Mesendoderm (in vitro differentiated cells): Measurements from ENCODE around the gene IFNK.

Experiments used
- DNase-seq: peaks from one replicate; pipeline ENCODE4 v3.0.0; 2013
- H2AK5ac ChIP-seq: 2 replicates; pipeline ENCODE4 v1.6.1; 2013; ENCODE audit warnings: low read length, inconsistent platforms
- H2BK120ac ChIP-seq: 2 replicates; pipeline ENCODE4 v1.6.1; 2013; ENCODE audit warnings: low read depth, mild to moderate bottlenecking, low read length, moderate library complexity, mixed read lengths
- H2BK15ac ChIP-seq: replicated peaks from 2 replicates; pipeline ENCODE4 v1.6.1; 2013; ENCODE audit warnings: low read depth, mild to moderate bottlenecking, moderate library complexity
- H2BK5ac ChIP-seq: 2 replicates; pipeline ENCODE4 v1.6.1; 2013; ENCODE audit warnings: low read length, inconsistent platforms
- H3K18ac ChIP-seq: 2 replicates; pipeline ENCODE4 v1.6.1; 2013; ENCODE audit warnings: mild to moderate bottlenecking, low read length, mixed read lengths
- H3K23ac ChIP-seq: one replicate; pipeline ENCODE4 v1.6.1; 2013; ENCODE audit warnings: low read length
- H3K27ac ChIP-seq: 2 replicates; pipeline ENCODE4 v1.5.1; 2013; ENCODE audit warnings: low read depth, mild to moderate bottlenecking, inconsistent platforms, low read length, moderate library complexity
- H3K27me3 ChIP-seq: 2 replicates; pipeline ENCODE4 v1.6.1; 2013; ENCODE audit warnings: low read length, control low read depth, mild to moderate bottlenecking, inconsistent platforms; ENCODE audit not compliant: insufficient read depth, poor library complexity
- H3K36me3 ChIP-seq: 2 replicates; pipeline ENCODE4 v1.6.1; 2013; ENCODE audit warnings: low read length, inconsistent platforms; ENCODE audit not compliant: control insufficient read depth, insufficient read depth
- H3K4ac ChIP-seq: one replicate; pipeline ENCODE4 v1.6.1; 2013; ENCODE audit warnings: low read depth, mild to moderate bottlenecking, low read length, moderate library complexity
- H3K4me1 ChIP-seq: 2 replicates; pipeline ENCODE4 v1.6.1; 2013; ENCODE audit warnings: low read depth, low read length, inconsistent platforms; ENCODE audit not compliant: control insufficient read depth
- H3K4me2 ChIP-seq: 2 replicates; pipeline ENCODE4 v1.6.1; 2013; ENCODE audit warnings: low read length
- H3K4me3 ChIP-seq: 2 replicates; pipeline ENCODE4 v1.5.1; 2013; ENCODE audit warnings: mild to moderate bottlenecking, low read length
- H3K56ac ChIP-seq: one replicate; pipeline ENCODE4 v1.6.1; 2013; ENCODE audit warnings: low read length
- H3K79me1 ChIP-seq: 2 replicates; pipeline ENCODE4 v1.6.1; 2013; ENCODE audit warnings: low read length, inconsistent platforms
- H3K79me2 ChIP-seq: 2 replicates; pipeline ENCODE4 v1.6.1; 2013; ENCODE audit warnings: mild to moderate bottlenecking, low read length; ENCODE audit not compliant: control insufficient read depth, insufficient read depth
- H3K9ac ChIP-seq: 2 replicates; pipeline ENCODE4 v1.6.1; 2013; ENCODE audit warnings: low read length, inconsistent platforms
- H4K5ac ChIP-seq: one replicate; pipeline ENCODE4 v1.6.1; 2013; ENCODE audit warnings: low read length
- H4K8ac ChIP-seq: one replicate; pipeline ENCODE4 v1.6.1; 2013; ENCODE audit warnings: low read depth, mild to moderate bottlenecking, control low read depth, low read length, moderate library complexity
- WGBS: extraction: QIAGEN DNeasy Blood & Tissue Kit; methylation state at CpG from one replicate; pipeline ENCODE4 v1.1.7; 2013; ENCODE audit warnings: low lambda C conversion rate, missing lambda C conversion rate; ENCODE audit not compliant: insufficient coverage; ENCODE audit errors: extremely low coverage; 5-methylcytosine and 5-hydroxymethylcytosine counted together

IFNK gene

GRCh38 chr9:27528076-27528885, 4.2 kb downstream of the IFNK start:
- H2BK5ac ChIP-seq: no peak overlapping the region
- no peak overlapping the region for H2BK120ac ChIP-seq
- H3K27me3 ChIP-seq: no peaks in the 10 kb centered on the region
- peak overlapping the region; percentile 48 for H3K23ac ChIP-seq
- H3K36me3 ChIP-seq: no peaks in the 10 kb centered on the region
- H3K79me1 ChIP-seq: no peaks in the 10 kb centered on the region
- no peak overlapping the region for H2AK5ac ChIP-seq
- H3K4me2 ChIP-seq: peak overlapping the region; percentile 89
- peak; percentile 94 for DNase-seq
- H3K18ac ChIP-seq: peak overlapping the region; percentile 60
- peaks cover 4% of the 10 kb centered on the region for H3K4me1 ChIP-seq
- H3K27ac ChIP-seq: peak overlapping the region; percentile 23
- peak overlapping the region; percentile 93 for H3K56ac ChIP-seq
- H3K9ac ChIP-seq: peak overlapping the region; percentile 83
- H3K79me2 ChIP-seq: no peaks in the 10 kb centered on the region
- H3K4ac ChIP-seq: peak overlapping the region; percentile 73
- no peak overlapping the region for H4K5ac ChIP-seq
- no CpG with 5 or more reads among the region's 44 CpGs for WGBS
- peak overlapping the region; percentile 79 for H4K8ac ChIP-seq
- peak overlapping the region; percentile 77 for H3K4me3 ChIP-seq
- no peak overlapping the region for H2BK15ac ChIP-seq

GRCh38 chr9:27528886-27529315, 4.8 kb downstream of the IFNK start:
- Histone ChIP-seq H3K79me1 (no peaks in the 10 kb centered on the region), H3K36me3 (no peaks in the 10 kb centered on the region), H3K56ac (peak overlapping the region; percentile 93), H3K4ac (no peak overlapping the region), H3K4me1 (peaks cover 4% of the 10 kb centered on the region), H3K4me2 (peak overlapping the region; percentile 89), H3K27me3 (no peaks in the 10 kb centered on the region), H3K9ac (peak overlapping the region; percentile 83), H3K4me3 (peak overlapping the region; percentile 77), H2BK5ac (no peak overlapping the region), H3K27ac (peak overlapping the region; percentile 23), H4K8ac (no peak overlapping the region), H3K23ac (no peak overlapping the region), H3K79me2 (no peaks in the 10 kb centered on the region), H2BK120ac (no peak overlapping the region), H2AK5ac (no peak overlapping the region), H2BK15ac (no peak overlapping the region), H3K18ac (peak overlapping the region; percentile 75), H4K5ac (no peak overlapping the region)
- no CpG with 5 or more reads among the region's 25 CpGs for WGBS
- peak; percentile 80 for DNase-seq

GRCh38 chr9:27529316-27530278, 5.5 kb downstream of the IFNK start, which contains the start of gene MOB3B:
Gene MOB3B, minus strand, starts transcription at chr9:27529814. Its CDS starts 74,264 bp downstream, at chr9:27455550.
- H3K27ac ChIP-seq: peak within 1 kb of the TSS; percentile 23
- H3K23ac ChIP-seq: no peak within 1 kb of the TSS
- no peak within 1 kb of the TSS for H4K5ac ChIP-seq
- no peaks in the 10 kb centered on the region for H3K36me3 ChIP-seq
- H2AK5ac ChIP-seq: no peak within 1 kb of the TSS
- H3K79me2 ChIP-seq: no peaks in the 10 kb centered on the region
- WGBS: no CpG with 5 or more reads among the region's 74 CpGs
- H2BK15ac ChIP-seq: no peak within 1 kb of the TSS
- peak within 1 kb of the TSS; percentile 89 for H3K4me2 ChIP-seq
- H3K4me3 ChIP-seq: peak within 1 kb of the TSS; percentile 77
- H3K4me1 ChIP-seq: peaks cover 4% of the 10 kb centered on the region
- no peak within 1 kb of the TSS for H3K4ac ChIP-seq
- no peaks in the 10 kb centered on the region for H3K79me1 ChIP-seq
- H3K18ac ChIP-seq: peak within 1 kb of the TSS; percentile 75
- H2BK120ac ChIP-seq: no peak within 1 kb of the TSS
- H2BK5ac ChIP-seq: no peak within 1 kb of the TSS
- no peaks in the 10 kb centered on the region for H3K27me3 ChIP-seq
- H3K9ac ChIP-seq: peak within 1 kb of the TSS; percentile 83
- peak; percentile 84 for DNase-seq
- H4K8ac ChIP-seq: no peak within 1 kb of the TSS
- H3K56ac ChIP-seq: peak within 1 kb of the TSS; percentile 93

- H3K79me1 ChIP-seq: no peaks in the 10 kb centered on the region
- H4K5ac ChIP-seq: no peak overlapping the region
- no peaks in the 10 kb centered on the region for H3K27me3 ChIP-seq
- H2AK5ac ChIP-seq: no peak overlapping the region
- no peak overlapping the region for H3K18ac ChIP-seq
- H3K9ac ChIP-seq: no peak overlapping the region
- no peak overlapping the region for H3K4me3 ChIP-seq
- H2BK120ac ChIP-seq: no peak overlapping the region
- H3K79me2 ChIP-seq: no peaks in the 10 kb centered on the region
- H3K4ac ChIP-seq: no peak overlapping the region
- no peaks in the 10 kb centered on the region for H3K36me3 ChIP-seq
- H3K56ac ChIP-seq: no peak overlapping the region
- H3K4me1 ChIP-seq: peaks cover 4% of the 10 kb centered on the region
- H3K23ac ChIP-seq: no peak overlapping the region
- DNase-seq: no peak
- no peak overlapping the region for H2BK15ac ChIP-seq
- H2BK5ac ChIP-seq: no peak overlapping the region
- H3K27ac ChIP-seq: no peak overlapping the region
- no peak overlapping the region for H3K4me2 ChIP-seq
- H4K8ac ChIP-seq: no peak overlapping the region
- WGBS: no CpG with 5 or more reads among the region's 4 CpGs
Observed at GRCh38 chr9:27530915-27531755, 7.0 kb downstream of the IFNK start.

- Histone ChIP-seq H3K4ac (no peak overlapping the region), H2BK5ac (no peak overlapping the region), H3K4me3 (no peak overlapping the region), H3K9ac (no peak overlapping the region), H2BK120ac (no peak overlapping the region), H3K4me2 (no peak overlapping the region), H3K79me2 (no peaks in the 10 kb centered on the region), H4K8ac (no peak overlapping the region), H2BK15ac (no peak overlapping the region), H3K27me3 (no peaks in the 10 kb centered on the region), H3K18ac (no peak overlapping the region), H3K56ac (no peak overlapping the region), H4K5ac (no peak overlapping the region), H3K36me3 (no peaks in the 10 kb centered on the region), H3K79me1 (no peaks in the 10 kb centered on the region), H3K23ac (no peak overlapping the region), H3K4me1 (peaks cover 4% of the 10 kb centered on the region), H3K27ac (no peak overlapping the region), H2AK5ac (no peak overlapping the region)
- DNase-seq: no peak
- WGBS: no CpG with 5 or more reads among the region's 1 CpG
Observed at GRCh38 chr9:27532046-27532445, 8.0 kb downstream of the IFNK start.
